D721Med (cell line): ENCODE data around the gene COP1.

ENCODE experiments used
- DNase-seq: peaks from one replicate; pipeline ENCODE4 v3.0.0; 2011; ENCODE audit warnings: low spot score; ENCODE audit not compliant: insufficient read length
- FAIRE-seq: peaks from 2 replicates; lab custom pipeline; 2011; peaks lifted over from hg19 to GRCh38; lab: Jason Lieb, UNC
- CTCF ChIP-seq: IDR thresholded peaks from 2 replicates; pipeline ENCODE4 v1.5.1; 2012; ENCODE audit warnings: mild to moderate bottlenecking, control low read depth; ENCODE audit not compliant: insufficient read depth; ENCODE audit errors: missing control alignments

COP1 gene

GRCh38 chr1:176165573-176165972 is 41.5 kb downstream of the COP1 start:
- FAIRE-seq (peak; percentile 16), DNase-seq (no peak)
- no peak for TF ChIP-seq CTCF

- FAIRE-seq, result peak; percentile 90
- DNase-seq, result no peak
- TF ChIP-seq CTCF, result no peak
These were observed 42.9 kb downstream of the COP1 start for GRCh38 chr1:176164014-176164678.

GRCh38 chr1:176159993-176160392 is 47.1 kb downstream of the COP1 start:
- no peak for TF ChIP-seq CTCF
- no peak for DNase-seq
- FAIRE-seq, result no peak

- FAIRE-seq, result peak; percentile 78
These were observed 49.1 kb downstream of the COP1 start for GRCh38 chr1:176157995-176158394.

GRCh38 chr1:176149939-176150807 is 56.9 kb downstream of the COP1 start:
- FAIRE-seq, result peak; percentile 53
- no peak for TF ChIP-seq CTCF
- no peak for DNase-seq

More at GRCh38 chr1:176157995-176158394, 49.1 kb downstream of the COP1 start:
- no peak for DNase-seq
- TF ChIP-seq CTCF, result no peak

- TF ChIP-seq CTCF, result no peak
- peak; percentile 84 for FAIRE-seq
- no peak for DNase-seq
These were observed 62.6 kb downstream of the COP1 start for GRCh38 chr1:176144526-176144925.
